ENCODE measurements around the gene TDRD6.
"Not testable (repeated sequence)": the region's sequence is repeated elsewhere in the genome, so short reads cannot be mapped to it uniquely, and the experiment has no call there.

DNA sequence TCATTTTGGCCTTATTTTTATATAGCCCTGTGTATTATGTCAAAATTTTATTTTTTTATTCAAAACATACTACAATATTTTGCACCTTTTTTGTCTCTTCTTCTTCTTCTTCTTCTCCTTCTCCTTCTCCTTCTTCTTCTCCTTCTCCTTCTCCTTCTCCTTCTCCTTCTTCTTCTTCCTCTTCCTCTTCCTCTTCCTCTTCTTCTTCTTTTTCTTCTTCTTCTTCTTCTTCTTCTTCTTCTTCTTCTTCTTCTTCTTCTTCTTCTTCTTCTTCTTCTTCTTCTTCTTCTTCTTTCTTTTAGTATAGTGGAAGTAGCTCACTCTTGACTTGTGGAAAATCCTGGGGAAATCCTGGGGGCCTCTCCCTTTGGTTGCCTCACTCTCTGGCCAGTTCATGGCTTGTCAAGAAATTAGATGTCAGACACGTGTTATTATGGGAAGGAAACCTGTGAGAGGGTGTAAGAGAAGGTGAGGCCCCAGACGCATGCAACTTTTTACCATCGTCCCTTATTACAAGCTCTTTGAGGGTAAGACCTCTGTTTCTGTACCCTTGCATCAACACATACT, 56.6 kb downstream of the TDRD6 start:
- TF ChIP-seq, protein P1, sequence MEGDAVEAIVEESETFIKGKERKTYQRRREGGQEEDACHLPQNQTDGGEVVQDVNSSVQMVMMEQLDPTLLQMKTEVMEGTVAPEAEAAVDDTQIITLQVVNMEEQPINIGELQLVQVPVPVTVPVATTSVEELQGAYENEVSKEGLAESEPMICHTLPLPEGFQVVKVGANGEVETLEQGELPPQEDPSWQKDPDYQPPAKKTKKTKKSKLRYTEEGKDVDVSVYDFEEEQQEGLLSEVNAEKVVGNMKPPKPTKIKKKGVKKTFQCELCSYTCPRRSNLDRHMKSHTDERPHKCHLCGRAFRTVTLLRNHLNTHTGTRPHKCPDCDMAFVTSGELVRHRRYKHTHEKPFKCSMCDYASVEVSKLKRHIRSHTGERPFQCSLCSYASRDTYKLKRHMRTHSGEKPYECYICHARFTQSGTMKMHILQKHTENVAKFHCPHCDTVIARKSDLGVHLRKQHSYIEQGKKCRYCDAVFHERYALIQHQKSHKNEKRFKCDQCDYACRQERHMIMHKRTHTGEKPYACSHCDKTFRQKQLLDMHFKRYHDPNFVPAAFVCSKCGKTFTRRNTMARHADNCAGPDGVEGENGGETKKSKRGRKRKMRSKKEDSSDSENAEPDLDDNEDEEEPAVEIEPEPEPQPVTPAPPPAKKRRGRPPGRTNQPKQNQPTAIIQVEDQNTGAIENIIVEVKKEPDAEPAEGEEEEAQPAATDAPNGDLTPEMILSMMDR (IDR thresholded peaks at IDR 0.05; ENCODE audit: extremely low read depth in 1 of 2, insufficient read depth in 1 of 2, low read depth in 1 of 2, low read length in 2 of 2) = not testable (repeated sequence)
- TF ChIP-seq EZH2 (IDR thresholded peaks at IDR 0.05; ENCODE audit: borderline replicate concordance, low read depth, low read length, severe bottlenecking) = not testable (repeated sequence)

Data from endothelial cell of umbilical vein (primary cell).